ENCODE measurements around the gene CFAP46.
"Not testable (repeated sequence)": the region's sequence is repeated elsewhere in the genome, so short reads cannot be mapped to it uniquely, and the experiment has no call there.

The CFAP46 gene

DNA sequence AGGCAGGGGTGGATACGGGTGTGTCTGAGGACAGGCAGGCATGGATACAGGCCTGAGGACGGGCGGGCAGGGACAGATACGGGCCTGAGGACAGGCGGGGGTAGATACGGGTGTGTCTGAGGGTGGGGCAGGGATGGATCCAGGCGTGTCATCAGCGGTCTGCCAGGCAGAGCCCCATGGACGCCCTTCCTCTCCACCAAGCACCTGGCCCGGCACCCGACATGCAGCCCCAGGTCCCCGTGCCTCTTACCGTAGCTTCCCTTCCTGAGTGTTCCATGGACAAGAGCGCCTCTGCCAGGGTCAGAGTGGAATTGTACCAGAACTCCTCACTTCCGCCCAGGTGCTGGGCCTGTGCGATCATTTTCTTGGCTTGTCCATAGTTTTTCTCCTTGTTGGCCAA, 81.8 kb downstream of the CFAP46 start:
- no peak for DNase-seq

GRCh38 chr10:132859084-132859855, 83.1 kb downstream of the CFAP46 start:
- DNase-seq = no peak

- no peak for DNase-seq
Observed at GRCh38 chr10:132858121-132859081, 84.0 kb downstream of the CFAP46 start.

- no peak for DNase-seq
Observed at GRCh38 chr10:132856869-132857524, 85.4 kb downstream of the CFAP46 start.

DNA sequence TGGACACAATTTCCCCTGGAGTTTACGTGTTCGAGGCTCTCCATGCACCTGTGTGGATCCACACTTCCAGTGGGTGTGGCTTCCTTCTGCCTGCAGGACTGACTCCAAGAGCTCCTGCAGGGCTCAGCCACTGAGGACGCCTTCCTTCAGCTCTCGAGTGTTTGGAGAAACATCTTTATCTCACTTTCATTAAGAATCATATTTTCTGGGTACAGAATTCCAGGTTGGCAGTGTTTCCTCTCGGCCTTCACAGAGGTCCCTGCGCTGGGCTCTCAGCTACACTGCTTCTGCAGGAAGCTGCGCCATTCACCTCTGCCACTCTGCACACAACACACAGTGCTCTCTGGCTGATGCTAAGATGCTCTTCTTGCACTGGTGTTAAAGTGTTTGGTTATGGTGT, 86.5 kb downstream of the CFAP46 start:
- DNase-seq = no peak

DNA sequence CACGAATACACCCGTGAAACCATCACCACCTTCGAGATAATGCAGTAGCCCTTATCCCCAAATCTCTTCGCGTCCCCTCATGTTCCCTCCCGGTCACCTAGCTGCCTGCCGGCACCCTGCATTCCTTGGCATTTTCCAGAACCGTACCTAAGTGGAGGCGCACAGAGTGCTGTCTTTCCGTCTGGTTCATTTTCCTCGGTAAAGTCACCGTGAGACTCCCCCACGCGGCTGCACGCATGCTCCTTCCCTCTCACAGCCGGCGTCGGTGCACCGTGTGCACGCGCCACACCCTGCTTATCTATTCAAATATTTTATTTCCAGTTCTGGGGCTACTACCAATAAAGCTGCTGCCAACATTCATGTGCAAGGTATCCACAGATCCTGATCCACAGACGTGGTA, 90.9 kb downstream of the CFAP46 start:
- no peak for DNase-seq

DNA sequence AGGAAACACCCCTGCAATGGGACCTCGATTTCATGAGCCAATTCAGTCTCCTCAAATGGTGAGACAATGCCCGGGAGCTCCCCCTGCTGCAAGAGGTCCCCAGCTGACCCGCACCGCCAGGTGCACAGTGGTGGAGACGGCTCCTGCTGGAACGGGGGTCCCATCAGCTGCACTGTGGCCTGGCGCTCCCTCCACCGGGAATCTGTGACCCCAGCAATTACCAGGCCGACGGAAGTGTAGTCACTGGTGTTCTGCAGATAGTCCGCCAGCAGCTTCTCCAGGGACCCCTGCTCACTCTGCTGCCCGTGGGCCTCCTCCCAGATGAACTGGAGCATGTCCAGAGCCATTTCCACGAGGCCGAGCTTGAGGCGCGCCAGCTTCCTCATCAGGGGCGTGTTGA, 91.5 kb downstream of the CFAP46 start:
- DNase-seq = no peak

DNA sequence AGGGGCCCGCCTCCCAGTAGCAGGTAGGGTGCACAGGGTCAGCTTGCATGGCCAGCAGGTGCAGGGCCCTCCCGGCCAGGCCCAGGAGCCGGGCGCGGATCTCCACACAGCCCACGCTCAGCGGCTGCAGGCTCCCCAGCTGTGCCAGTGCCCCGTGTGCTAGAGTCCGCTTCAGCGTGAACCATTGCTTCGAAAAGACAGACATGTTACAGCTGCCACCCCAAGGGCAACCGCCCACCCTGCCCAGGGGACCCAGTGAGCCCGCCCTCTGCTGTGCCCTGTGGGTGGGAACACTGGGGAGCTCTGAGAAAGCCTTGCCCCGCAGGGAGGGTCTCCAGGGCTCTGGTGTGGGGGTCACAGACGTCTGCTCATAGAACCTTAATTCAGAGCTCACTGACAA, 92.1 kb downstream of the CFAP46 start:
- DNase-seq = no peak

GRCh38 chr10:132849546-132850031, 92.8 kb downstream of the CFAP46 start:
- DNase-seq = no peak

DNA sequence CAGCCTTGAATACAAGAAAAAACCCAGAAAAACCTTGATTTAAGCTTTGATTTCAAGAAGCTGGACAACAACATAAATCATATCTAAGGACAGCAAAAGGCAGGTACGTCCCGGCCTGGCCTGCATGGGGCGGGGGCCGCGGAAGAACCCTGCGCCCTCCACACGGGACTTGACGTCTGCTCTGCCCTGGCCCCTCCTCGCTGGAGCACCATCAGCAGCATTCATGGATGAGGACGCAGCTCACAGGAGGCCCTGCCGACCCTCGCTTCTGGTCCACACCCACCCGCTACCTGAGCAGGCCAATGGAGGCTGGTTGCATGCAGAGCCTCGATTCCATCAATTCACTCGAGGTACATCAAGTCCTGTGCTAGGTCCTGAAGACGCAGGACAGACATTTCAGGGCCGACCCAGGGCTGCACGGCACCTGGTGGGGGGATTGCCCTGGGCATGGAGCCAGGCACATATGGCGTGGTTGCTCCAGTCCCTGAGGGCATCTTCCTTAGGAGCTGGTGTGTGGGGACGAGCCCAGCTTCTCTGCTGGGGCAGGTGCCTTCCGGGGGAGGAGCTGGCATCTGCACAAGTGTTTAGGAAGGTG, 93.3 kb downstream of the CFAP46 start:
- no peak for DNase-seq

GRCh38 chr10:132848291-132848701, 94.1 kb downstream of the CFAP46 start:
- DNase-seq = no peak

- no peak for DNase-seq
Observed at GRCh38 chr10:132847856-132848255, 94.5 kb downstream of the CFAP46 start.

DNA sequence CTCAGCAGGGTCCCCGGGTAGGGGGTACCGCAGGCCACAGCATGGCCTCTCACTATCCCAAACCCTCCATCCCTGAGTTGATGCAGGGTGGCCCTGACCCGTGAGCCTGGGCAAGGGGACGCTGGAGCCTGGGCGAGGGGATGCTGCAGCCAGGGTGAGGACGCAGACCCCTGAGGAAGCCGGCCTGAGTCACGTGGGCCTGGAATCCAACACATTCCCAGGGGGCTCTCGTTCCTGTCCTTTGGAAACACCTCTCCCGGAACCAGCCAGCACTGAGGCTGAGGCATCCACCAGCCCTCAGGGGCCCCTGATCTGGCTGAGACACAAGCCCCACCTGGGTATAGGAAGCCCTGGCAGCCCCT, 95.0 kb downstream of the CFAP46 start:
- DNase-seq = no peak

DNA sequence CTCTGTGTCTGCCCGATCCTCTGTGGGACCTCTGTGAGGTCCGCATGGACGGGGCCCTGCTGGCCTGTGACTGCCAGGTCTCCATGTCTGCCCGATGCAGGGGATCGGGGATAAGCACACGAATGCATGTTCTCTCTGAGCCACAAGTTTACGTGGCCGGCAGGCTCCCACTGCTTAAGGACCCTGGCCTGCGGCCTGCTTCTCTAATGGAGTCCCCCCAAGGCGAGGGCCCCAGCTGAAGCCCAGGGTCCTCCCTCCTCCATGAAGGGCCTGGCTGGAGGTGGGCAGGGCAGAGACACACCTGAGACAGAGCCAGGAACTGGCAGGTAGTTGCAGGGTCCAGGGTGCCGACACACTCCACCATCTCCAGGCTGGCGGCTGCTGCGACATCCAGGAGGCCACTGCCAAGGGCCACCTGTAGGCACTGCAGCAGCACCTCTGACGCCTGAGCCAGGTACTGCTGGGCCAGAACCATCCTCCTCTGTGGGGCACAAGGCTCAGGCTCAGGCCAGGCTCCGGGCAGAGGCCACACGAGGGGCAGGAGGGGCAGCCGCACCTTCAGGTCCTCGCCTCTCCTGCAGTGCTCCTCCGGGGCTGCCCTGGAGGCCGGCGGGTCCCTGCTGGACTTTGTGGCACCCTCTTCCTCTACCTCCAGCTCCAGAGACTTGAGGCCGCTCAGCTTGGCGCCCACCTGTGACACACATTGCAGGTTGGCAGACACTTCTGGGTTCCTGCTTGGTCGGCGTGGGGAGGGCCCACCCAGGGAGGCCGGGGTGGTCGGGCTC, 95.5 kb downstream of the CFAP46 start:
- DNase-seq = no peak

DNA sequence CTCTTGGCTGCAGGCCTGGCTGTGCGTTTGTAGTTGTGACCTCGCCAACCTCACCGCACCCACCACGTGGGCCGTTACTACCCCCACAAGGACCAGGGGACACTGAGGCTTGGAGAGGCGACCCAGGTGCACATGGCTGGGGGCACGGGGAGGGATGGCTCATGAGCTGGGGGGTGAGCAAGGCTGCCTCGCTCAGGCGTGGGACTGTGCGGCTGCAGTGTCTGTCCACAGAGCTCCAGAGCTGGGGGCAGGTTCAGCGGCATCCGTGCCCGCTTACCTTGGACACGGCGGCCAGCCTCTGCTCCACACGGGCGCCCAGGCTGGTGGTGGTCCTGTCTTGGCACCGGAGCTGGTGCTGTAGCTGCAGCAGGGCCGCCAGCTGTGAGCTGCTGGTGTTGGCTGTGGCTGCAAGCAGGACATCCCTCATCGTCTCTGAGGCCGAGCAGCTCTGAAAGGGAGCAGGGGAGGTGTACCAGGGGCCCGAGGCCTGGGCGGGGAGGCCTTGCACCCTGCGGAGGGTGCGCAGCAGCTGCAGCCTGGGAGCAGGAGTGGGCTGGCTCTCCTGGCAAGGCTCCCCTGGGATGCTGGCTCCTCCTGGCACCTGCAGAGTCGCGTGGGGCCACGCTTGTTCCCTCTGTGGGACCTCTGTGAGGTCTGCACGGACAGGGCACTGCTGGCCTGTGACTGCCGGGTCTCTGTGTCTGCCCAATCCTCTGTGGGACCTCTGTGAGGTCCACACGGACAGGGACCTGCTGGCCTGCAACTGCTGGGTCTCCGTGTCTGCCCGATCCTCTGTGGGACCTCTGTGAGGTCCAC, 96.4 kb downstream of the CFAP46 start:
- no peak for DNase-seq

- DNase-seq = no peak
Observed at GRCh38 chr10:132845041-132845551, 97.3 kb downstream of the CFAP46 start.

- no peak for DNase-seq
Observed at GRCh38 chr10:132844069-132844809, 98.1 kb downstream of the CFAP46 start.

DNA sequence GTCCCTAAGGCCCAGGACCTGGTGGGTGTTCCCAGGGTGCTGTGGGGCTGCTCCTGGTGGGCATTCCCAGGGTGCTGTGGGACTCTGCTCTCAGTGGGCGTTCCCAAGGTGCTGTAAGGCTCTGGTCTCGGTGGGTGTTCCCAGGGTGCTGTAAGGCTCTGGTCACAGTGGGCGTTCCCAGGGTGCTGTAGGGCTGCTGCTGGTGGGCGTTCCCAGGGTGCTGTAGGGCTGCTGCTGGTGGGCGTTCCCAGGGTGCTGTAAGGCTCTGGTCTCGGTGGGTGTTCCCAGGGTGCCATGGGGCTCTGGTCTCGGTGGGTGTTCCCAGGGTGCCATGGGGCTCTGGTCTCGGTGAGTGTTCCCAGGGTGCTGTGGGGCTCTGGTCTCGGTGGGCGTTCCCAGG, 99.1 kb downstream of the CFAP46 start:
- DNase-seq = not testable (repeated sequence)

DNA sequence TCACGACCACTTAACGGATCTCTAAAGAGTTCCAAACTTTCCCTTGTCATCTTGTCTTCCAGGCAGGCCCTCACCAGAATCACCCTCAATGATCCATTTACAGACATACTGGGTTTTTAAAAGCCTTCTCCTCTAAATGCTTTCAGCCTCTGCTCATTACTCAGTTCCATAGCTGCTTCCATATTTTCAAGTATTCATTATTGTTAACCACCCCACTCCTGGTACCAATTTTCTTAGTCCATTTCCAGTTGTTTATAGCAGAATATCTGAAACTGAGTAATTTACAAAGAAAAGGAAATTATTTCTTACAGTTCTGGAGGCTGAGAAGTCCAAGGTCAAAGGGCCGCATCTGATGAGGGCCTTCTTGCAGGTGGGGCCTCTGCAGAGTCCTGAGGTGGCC, 100.0 kb downstream of the CFAP46 start:
- no peak for DNase-seq

GRCh38 chr10:132841615-132841975, 100.8 kb downstream of the CFAP46 start:
- DNase-seq = no peak
